Measurements from ENCODE around the gene ZC3H18.
A peak's percentile ranks its signal among the peaks of the same experiment; 100 is the strongest.

The ZC3H18 gene

DNA sequence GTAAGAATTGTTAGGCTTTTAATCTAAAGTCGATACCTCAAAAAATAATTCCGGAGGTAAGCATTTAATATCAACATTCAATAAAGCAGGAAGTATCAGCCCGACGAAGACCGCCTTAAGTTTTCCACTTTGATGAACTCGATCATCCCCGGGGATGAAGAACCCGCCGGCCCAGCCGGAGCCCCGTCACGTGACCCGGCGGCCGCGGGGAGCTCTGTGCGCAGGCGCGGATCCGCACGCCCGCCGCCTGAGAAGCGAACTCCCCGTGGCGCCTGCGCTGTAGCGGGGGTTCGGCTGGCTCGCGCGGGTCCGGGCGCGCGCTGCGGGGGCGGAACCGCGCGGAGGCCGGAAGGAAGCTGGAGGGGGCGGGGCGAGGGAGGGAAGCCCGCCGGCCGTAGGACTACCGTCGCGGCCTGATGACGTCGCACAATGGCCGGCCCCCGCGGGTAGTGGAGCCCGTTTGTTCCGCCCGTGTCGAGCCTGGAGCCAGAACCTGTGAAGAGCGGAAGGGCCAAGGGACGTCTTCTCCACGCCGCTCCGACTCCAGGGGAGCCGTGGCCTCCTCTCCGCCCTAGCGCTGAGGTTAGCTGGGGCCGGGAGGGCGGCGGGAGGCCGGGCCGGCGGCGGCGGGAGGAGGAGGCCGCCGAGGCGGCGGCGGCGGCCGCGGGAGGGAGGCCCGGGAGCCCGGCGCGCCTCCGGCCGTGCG lies at the start of gene ZC3H18:
Gene ZC3H18, plus strand, starts transcription at position 419 of the 706 bp plus-strand sequence. CDS start 6,721 bp downstream, outside the sequence.
- DNase-seq = peak; percentile 98

- DNase-seq = no peak
These were observed 48.5 kb upstream of the ZC3H18 start for GRCh38 chr16:88521674-88522073.

GRCh38 chr16:88522276-88522949 lies 47.8 kb upstream of the ZC3H18 start:
- no peak for DNase-seq

DNA sequence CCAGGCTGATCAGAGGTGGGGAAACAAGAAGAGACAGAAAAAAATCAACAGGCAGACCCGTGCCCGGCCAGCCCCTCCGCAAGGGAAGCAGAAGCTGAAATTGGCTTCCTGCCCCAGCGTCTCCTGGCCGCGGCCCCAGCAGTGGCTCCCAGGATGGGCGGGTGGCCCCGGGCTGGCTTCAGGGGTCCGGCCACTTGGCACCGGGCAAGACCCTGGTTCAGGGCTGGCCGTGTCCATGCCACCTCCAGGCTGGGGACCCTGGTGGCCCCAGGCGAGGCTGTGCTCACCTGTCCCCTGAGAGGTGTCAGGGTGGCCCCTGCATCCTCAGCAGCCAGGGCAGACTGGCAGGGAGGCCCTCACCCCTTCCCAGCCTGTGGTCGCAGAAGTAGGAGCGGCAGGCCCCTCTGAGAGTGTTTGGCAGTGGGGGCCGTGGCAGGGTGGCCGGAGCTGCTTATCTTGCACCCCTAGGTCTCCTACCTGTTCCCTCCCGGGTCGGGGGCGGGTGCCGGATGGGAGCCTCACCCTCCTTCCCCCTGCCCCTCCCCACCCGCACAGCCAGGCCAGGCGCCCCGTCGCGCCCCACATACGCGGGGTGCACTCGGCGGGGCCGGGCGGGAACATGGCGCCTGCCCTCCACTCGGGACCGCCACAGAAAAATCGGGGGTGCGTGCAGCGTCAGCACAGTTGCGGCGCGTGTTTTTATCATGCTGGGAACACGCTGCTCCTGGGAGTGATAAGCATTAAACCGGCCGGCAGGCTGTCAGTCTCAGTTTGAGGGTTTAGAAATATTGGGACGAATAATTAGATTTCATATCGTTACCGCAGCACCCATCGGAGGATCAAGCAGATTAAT lies 46.7 kb upstream of the ZC3H18 start:
- DNase-seq = no peak

DNA sequence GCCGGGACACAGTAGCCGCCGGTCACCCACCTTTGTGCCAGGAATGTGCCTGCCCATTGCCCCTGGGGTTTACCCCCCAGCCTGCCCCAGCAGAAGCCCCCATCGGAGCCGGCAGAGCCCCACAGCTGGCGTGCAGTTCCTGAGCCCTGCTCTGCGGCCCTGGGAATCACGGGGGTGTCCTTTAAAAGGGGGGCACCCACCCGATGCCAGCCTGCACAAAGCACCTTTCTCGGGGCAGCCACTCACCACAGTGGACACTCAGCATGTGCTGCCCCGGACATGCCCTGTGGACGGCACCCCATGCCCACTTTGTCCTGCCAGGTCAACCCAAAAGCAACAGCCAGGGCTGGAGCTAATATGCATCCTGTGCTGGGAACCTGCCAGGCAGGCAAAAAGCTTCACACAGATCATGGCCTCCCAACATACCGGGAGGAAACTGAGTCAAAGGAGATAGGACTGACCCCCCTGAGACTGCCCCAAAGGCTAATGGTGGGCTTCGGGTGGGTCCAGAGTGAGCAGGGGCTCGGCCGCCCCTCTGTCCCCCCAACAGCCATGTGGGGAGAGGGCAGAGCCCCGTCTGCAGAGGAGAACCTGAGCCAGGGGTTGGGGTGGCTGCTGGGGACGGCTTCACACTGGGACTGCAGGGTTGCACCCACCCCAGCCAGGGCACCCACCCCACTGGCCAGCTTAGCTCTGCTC lies 45.8 kb upstream of the ZC3H18 start:
- DNase-seq = no peak

DNA sequence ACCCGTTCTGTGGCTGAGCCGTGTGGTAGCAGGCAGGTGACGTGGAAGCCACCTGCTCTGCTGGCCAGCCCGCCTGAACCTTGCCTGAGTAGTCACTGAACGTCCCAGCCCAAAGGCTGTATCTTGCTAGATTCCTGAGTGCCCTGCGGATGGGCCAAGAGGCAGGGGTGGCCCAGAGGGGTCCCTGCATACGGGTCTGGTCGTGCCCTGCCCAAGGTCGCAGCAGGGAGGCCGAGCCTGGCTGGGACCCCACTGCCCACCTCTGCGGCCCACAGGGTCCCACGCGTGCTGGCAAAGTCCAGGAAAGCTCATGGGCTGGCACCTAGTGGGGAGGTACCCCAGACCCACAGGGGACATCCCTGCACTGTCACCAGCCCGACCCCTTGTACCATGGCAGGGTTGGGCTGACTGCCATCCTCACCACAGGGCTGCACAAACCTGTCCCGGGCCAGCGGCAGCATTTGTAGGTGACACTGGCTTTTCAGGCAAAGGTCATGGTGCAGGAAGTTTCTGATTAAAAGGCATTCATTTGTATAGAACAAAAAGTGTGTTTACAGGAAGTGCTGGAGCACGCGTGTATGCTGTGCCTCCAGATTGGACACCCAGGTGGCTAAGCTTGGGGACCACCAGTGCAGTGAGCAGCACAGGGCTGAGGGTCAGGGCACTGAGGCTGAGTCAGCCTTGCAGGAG lies 45.1 kb upstream of the ZC3H18 start:
- DNase-seq = no peak

GRCh38 chr16:88525663-88525990 lies 44.6 kb upstream of the ZC3H18 start:
- DNase-seq = no peak

GRCh38 chr16:88526008-88526905 lies 43.9 kb upstream of the ZC3H18 start:
- no peak for DNase-seq

DNA sequence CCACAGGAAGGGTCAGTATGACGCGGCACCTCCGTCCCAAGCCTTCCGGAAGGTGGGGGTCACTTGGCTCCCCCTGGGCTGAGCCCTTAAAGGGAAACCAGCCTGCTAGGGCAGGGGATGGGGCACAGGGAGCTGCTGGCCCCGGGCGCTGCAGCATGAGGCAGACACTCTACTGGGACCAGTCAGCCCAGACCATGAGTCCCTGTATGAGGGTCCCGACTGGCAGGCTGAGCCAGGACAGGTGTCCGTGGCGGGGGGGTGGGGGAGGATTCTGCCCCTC lies 43.4 kb upstream of the ZC3H18 start:
- no peak for DNase-seq

- DNase-seq = peak; percentile 69
These were observed 42.8 kb upstream of the ZC3H18 start for GRCh38 chr16:88527186-88527936.

DNA sequence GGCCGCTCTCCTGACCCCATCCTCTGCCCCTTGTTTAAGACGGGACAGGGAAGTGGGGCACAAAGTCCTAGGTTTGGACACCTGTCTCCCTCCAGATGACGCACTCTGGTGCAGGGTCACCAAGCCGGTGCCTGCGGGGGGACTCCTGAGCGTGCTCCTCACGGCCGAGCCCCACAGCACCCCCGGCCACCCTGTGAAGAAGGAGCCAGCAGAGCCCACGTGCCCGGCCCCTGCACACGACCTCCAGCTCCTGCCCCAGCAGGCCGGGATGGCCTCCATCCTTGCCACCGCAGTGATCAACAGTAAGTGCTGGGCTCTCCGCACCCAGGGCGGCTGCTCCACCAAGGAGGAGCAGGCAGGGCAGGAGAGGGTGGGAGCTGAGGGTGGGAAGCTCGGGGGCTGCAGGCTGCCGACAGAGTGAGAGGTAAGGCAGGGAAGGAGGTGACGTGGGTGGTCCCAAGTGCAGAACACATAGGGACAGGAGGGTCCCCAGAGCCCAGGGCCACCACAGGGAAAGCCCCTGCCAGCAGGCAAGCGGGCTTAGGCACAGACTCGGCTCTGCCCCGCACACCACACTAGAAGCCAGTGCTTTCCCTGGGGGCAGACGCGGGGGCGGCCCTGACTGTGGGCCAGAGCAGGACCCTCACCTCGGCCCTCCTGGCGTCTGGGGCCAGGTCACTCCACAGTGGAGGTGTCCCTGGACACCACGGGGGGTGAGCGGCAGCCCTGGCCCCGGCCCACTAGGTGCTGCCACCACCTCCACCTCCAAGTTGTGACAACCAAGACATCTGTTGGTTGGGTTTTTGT lies 42.1 kb upstream of the ZC3H18 start:
- DNase-seq = no peak

DNA sequence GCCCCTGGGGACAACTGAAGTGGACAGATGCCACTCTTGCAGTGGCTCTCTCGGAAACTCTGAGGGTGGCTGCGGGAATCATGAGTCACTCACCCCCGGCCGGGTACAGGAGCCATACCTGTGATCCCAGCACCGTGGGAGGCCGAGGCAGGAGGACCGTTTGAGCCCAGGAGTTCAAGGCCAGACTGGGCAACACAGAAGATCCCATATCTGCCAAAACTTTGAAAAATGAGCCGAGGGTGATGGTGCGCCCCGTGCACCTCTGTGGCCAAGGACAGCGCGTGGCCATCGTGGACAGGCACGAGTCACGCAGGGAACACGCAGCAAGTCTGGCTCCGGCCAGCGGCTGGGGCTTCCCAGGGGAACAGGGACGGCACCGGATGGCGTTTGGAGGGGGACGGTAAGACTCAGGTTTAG lies 41.3 kb upstream of the ZC3H18 start:
- DNase-seq = no peak

- DNase-seq = no peak
These were observed 40.6 kb upstream of the ZC3H18 start for GRCh38 chr16:88529596-88529995.

- DNase-seq = no peak
These were observed 39.9 kb upstream of the ZC3H18 start for GRCh38 chr16:88530051-88530857.

DNA sequence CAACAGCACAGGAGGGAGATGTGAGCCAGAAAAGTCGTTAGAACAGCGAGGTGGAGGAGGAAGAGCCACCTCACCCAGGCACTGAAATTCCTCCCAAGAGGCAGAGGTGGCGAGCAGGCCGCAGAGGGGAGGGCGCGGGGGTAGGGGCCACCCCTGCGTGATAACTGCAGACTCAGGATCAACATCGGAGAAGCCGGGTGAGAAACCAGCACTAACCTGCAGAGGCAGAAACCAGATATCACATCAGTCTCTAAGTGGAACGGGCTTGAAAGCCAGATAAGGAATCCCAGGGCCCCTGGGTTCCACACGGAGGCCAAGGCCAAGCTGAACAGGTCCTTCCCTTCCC lies 39.4 kb upstream of the ZC3H18 start:
- no peak for DNase-seq

GRCh38 chr16:88531346-88531745 lies 38.9 kb upstream of the ZC3H18 start:
- DNase-seq = no peak

- DNase-seq = no peak
These were observed 38.2 kb upstream of the ZC3H18 start for GRCh38 chr16:88531931-88532433.

- no peak for DNase-seq
These were observed 37.6 kb upstream of the ZC3H18 start for GRCh38 chr16:88532434-88533241.

All from activated CD4-positive, alpha-beta T cell treated with anti-CD3 and anti-CD28 coated beads for 48 hours (primary cell).